Karpas-422 (cell line): ENCODE results near the gene BIK. TPM values are rescaled to one million over a fixed set of nuclear protein-coding genes. Genes with fewer than 3 reads are reported as not detected.

Source experiments
- DNase-seq: peaks from one replicate; pipeline ENCODE4 v3.0.0-alpha.2; 2015
- H2AFZ ChIP-seq: fragments of 200-600 bp; sonication (generic); 2 replicates; pipeline ENCODE4 v1.6.1; 2014; ENCODE audit warnings: antibody characterized with exemption, low read length, mixed read lengths
- H3K27ac ChIP-seq: fragments of 200-600 bp; sonication (generic); 2 replicates; pipeline ENCODE4 v1.5.1; 2014; ENCODE audit warnings: mild to moderate bottlenecking, low read length, moderate library complexity
- H3K27me3 ChIP-seq: fragments of 200-600 bp; sonication (generic); 2 replicates; pipeline ENCODE4 v1.6.1; 2014; ENCODE audit warnings: low read length, mixed read lengths
- H3K36me3 ChIP-seq: fragments of 200-600 bp; sonication (generic); 2 replicates; pipeline ENCODE4 v1.6.1; 2014; ENCODE audit warnings: low read length, mixed read lengths; ENCODE audit not compliant: insufficient read depth
- H3K4me1 ChIP-seq: fragments of 200-600 bp; sonication (generic); 2 replicates; pipeline ENCODE4 v1.6.1; 2014; ENCODE audit warnings: mild to moderate bottlenecking, low read length, mixed read lengths
- H3K4me2 ChIP-seq: fragments of 200-600 bp; sonication (generic); 2 replicates; pipeline ENCODE4 v1.6.1; 2014; ENCODE audit warnings: low read length, low read depth, mild to moderate bottlenecking; ENCODE audit not compliant: poor library complexity, severe bottlenecking
- H3K4me3 ChIP-seq: fragments of 200-600 bp; sonication (generic); 2 replicates; pipeline ENCODE4 v1.5.1; 2014; ENCODE audit warnings: mild to moderate bottlenecking, antibody characterized with exemption, low read length, mixed read lengths
- H3K79me2 ChIP-seq: fragments of 200-600 bp; sonication (generic); 2 replicates; pipeline ENCODE4 v1.6.1; 2014; ENCODE audit warnings: mild to moderate bottlenecking, low read length, mixed read lengths
- H3K9ac ChIP-seq: fragments of 200-600 bp; sonication (generic); 2 replicates; pipeline ENCODE4 v1.6.0; 2014; ENCODE audit warnings: low read length
- H3K9me2 ChIP-seq: fragments of 200-600 bp; sonication (generic), shearing (Covaris generic); replicated peaks from 2 replicates; pipeline ENCODE4 v1.6.0; 2014; ENCODE audit warnings: mild to moderate bottlenecking, low read length, moderate library complexity; ENCODE audit not compliant: insufficient read depth
- H3K9me3 ChIP-seq: fragments of 300-700, 200-600 bp; sonication (generic); 2 replicates; pipeline ENCODE4 v1.6.1; 2014; ENCODE audit warnings: low read length, mixed read lengths
- H4K20me1 ChIP-seq: fragments of 200-600 bp; sonication (generic); 2 replicates; pipeline ENCODE4 v1.6.1; 2014; ENCODE audit warnings: mild to moderate bottlenecking, antibody characterized with exemption, low read length, low read depth; ENCODE audit not compliant: insufficient read depth
- total RNA-seq: library from RNA; depleted of rRNA; stranded (reverse); fragments of >200 nt; shearing (Covaris generic); gene quantifications from 2 replicates; pipeline ENCODE4 v1.2.3, GENCODE V29; 2014; ENCODE audit warnings: low replicate concordance

Gene BIK
- total RNA-seq, 1 experiment from 2014 or later = 0.71 TPM

DNA sequence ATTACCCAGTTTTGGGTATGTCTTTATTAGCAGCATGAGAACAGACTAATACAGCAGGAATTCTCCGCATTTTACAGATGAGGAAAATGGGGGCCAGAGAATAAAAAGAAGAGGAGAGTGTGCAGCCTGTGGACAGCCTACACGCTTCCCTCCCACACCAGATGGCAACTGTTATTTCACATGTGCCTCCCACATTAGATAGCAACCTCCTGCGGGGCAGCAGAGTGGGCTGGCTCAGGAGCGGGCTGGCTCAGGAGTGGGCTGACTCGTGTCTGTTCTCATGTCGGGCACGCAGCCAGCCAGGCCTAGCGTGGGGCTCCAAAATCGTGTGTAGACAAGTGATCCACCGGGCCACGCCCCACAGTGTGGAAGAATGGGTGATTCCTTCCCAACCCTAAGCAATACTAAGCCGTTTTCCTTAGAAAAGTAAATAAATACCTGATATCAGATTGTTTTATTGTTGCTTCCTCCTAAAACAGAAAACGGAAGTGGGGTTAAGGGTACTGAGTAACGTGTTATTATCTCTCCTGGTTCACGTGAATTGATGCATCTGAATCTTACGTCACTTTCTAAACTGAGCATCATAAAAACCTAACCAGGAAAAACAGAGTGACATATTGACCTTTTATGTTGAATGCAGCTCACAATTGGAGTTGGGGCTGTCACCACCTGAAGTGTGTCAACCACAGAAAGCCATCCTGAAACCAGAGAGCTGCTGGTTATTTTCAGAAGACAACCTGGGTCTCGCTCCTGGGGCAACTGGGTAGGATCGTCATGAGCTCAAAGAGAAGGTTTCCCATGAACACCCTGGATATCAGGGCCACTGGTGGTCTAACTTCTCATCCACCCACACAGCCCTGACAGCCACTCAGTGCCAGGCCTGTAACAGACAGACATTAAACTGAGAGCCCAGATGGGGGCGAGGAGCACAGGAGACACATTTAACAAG lies 24.6 kb upstream of the BIK start:
- Histone ChIP-seq H3K4me3 (no peak overlapping the region), H3K27me3 (no peaks in the 10 kb centered on the region), H3K4me2 (no peak overlapping the region), H3K36me3 (no peaks in the 10 kb centered on the region), H3K4me1 (peaks cover 6% of the 10 kb centered on the region), H3K9me2 (no peaks in the 10 kb centered on the region), H3K79me2 (no peaks in the 10 kb centered on the region), H3K9me3 (no peaks in the 10 kb centered on the region), H3K9ac (no peak overlapping the region), H3K27ac (no peak overlapping the region), H4K20me1 (no peaks in the 10 kb centered on the region), H2AFZ (no peak overlapping the region)
- no peak for DNase-seq

DNA sequence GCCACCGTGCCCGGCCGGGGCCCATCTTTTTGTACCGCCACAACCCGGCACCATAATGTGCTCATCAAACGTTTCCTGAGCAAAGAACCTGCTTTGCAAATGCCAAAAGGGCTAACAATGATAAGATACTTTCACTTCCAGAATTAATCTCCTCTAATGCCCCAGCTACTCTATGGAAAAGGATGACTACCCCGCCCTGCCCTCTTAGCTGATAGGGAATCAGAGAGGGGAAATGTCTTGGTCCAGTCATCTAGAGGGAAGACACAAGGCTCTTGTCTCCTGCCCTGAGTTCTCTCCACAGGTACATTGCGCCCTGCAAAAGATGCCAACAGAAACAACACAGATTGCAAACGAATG lies 21.9 kb upstream of the BIK start:
- peak overlapping the region; percentile 78 for H3K4me3 ChIP-seq
- no peaks in the 10 kb centered on the region for H3K36me3 ChIP-seq
- DNase-seq = no peak
- peaks cover 6% of the 10 kb centered on the region for H3K4me1 ChIP-seq
- no peaks in the 10 kb centered on the region for H4K20me1 ChIP-seq
- no peaks in the 10 kb centered on the region for H3K9me2 ChIP-seq
- H3K4me2 ChIP-seq = peak overlapping the region; percentile 94
- H3K9ac ChIP-seq = peak overlapping the region; percentile 69
- no peaks in the 10 kb centered on the region for H3K27me3 ChIP-seq
- no peaks in the 10 kb centered on the region for H3K79me2 ChIP-seq
- no peak overlapping the region for H3K27ac ChIP-seq
- peak overlapping the region; percentile 88 for H2AFZ ChIP-seq
- H3K9me3 ChIP-seq = no peaks in the 10 kb centered on the region

DNA sequence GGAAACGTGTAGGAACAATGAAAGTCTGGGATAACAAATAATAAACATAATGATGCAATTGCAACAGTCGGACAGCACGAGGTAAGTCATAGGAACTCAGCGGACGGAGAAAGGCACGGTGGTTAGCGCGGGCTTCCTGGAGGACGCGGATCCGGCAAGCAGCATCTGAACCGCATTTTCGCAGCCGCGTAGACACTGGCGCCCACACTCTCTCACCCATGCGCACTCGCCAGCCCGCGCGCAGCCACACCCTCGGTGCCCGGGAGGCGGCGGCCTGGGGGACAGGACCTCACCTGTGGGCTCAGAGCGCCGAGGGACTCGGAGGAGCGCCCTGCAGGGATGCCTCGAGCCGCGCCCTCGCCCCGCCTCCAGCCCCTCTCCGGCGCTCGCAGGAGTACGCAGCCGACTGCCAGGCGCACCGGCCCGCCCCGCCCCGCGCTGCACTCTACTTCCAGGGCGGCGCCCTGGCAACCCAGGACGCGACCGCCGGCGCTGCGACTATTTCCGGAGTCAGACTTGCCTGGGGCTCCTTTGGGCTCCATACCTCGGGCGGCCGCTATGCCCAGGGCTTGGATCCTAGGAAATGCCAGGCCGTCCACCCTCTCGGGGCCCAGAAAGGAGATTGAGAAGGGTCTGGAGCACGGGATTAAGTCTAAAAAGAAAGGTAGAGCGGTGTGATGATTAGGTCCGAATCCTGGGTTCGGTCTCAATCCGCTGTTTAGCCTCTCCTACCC lies 21.4 kb upstream of the BIK start, which contains the start of gene TTLL1:
Gene TTLL1 (minus strand): TSS at position 408 of the 734 bp plus-strand sequence. CDS start 13,805 bp downstream, outside the sequence.
- Histone ChIP-seq H3K27ac (no peak within 1 kb of the TSS), H3K36me3 (no peaks in the 10 kb centered on the region), H3K9me2 (no peaks in the 10 kb centered on the region), H3K4me3 (peak within 1 kb of the TSS; percentile 78), H3K4me1 (peaks cover 11% of the 10 kb centered on the region), H3K4me2 (peak within 1 kb of the TSS; percentile 94), H3K9me3 (no peaks in the 10 kb centered on the region), H3K79me2 (no peaks in the 10 kb centered on the region), H4K20me1 (no peaks in the 10 kb centered on the region), H2AFZ (peak within 1 kb of the TSS; percentile 99), H3K27me3 (no peaks in the 10 kb centered on the region), H3K9ac (peak within 1 kb of the TSS; percentile 69)
- DNase-seq = peak; percentile 95

DNA sequence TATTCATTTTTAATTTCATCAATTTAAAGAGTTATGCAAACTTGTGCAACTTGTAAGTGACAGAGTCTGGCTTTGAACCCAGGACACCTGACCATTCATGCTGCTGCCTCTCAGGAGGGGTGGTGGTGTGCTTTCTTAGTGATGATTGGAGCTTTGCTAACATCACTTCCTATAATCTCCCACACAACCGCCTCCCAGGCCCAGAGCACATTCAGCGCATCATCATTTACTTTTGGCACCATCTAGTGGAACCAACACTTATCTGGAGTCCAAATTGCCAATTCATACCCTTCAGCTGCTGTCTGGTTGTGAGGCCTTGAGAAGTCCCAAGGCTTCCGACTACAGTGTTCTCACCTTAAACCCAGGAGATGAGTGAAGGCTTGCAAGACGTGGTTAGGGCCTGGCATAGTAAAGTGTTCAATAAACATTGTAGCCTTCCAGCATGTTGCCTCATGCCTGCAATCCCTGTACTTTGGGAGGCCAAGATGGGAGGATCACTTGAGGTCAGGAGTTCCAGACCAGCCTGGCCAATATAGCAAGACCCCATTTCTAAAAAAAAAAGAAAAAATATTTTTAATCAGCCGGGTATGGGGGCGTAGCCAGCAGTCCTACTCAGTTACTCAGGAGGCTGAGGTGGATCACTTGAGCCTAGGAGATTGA lies 20.3 kb upstream of the BIK start:
- Histone ChIP-seq H3K4me3 (no peak overlapping the region), H3K4me2 (no peak overlapping the region), H3K4me1 (peaks cover 16% of the 10 kb centered on the region), H3K9me3 (no peaks in the 10 kb centered on the region), H2AFZ (no peak overlapping the region), H3K9ac (no peak overlapping the region), H3K9me2 (no peaks in the 10 kb centered on the region), H4K20me1 (no peaks in the 10 kb centered on the region), H3K36me3 (no peaks in the 10 kb centered on the region), H3K79me2 (no peaks in the 10 kb centered on the region), H3K27me3 (no peaks in the 10 kb centered on the region), H3K27ac (no peak overlapping the region)
- DNase-seq = peak; percentile 87

DNA sequence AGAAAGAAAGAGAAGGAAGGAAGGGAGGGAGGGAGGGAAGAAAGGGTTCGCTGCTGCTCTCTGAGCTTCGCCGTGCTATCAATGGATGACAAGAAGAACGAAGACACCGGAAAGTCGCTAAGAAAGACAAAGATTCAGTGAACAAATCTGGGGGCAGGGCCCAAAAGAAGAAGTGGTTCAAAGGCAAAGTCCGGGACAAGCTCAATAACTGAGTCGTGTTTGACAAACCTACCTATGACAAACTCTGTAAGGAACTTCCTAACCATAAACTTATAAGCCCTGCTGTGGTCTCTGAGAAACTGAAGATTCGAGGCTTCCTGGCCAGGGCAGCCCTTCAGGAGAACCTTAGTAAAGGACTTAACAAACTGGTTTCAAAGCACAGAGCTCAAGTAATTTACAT lies 18.5 kb upstream of the BIK start:
- no peaks in the 10 kb centered on the region for H3K79me2 ChIP-seq
- no peak overlapping the region for H2AFZ ChIP-seq
- no peaks in the 10 kb centered on the region for H3K36me3 ChIP-seq
- no peaks in the 10 kb centered on the region; the same call in 1 of the 2 replicates for H3K9me3 ChIP-seq
- no peak overlapping the region for H3K9ac ChIP-seq
- no peak overlapping the region for H3K4me3 ChIP-seq
- H3K27ac ChIP-seq = no peak overlapping the region
- H3K9me2 ChIP-seq = no peaks in the 10 kb centered on the region
- no peak for DNase-seq
- H3K4me2 ChIP-seq = no peak overlapping the region
- H3K27me3 ChIP-seq = no peaks in the 10 kb centered on the region
- peaks cover 16% of the 10 kb centered on the region for H3K4me1 ChIP-seq
- no peaks in the 10 kb centered on the region for H4K20me1 ChIP-seq

DNA sequence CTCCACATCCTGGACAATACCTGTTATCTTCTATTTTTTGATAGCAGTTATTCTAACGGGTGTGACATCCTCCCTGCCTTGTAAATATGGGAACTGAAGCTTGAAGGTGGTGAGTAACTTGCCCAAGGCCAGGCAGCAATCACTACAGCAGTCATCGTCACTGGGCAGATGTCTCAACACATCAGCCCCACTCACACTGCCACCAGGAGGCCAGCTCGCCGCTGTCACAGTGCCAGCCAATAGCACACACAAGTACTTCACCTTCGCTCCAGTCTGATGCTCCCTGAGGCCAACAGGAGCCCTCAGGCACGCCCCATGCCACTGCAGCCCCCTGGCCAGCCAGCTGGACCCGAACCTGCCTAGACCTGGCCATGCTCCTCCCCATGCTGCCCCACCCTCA lies 16.5 kb upstream of the BIK start:
- no peaks in the 10 kb centered on the region for H3K36me3 ChIP-seq
- no peak overlapping the region for H3K27ac ChIP-seq
- no peaks in the 10 kb centered on the region; the same call in 1 of the 2 replicates for H3K9me3 ChIP-seq
- H3K9ac ChIP-seq = no peak overlapping the region
- no peaks in the 10 kb centered on the region for H3K79me2 ChIP-seq
- H3K4me2 ChIP-seq = no peak overlapping the region
- no peaks in the 10 kb centered on the region for H3K9me2 ChIP-seq
- no peaks in the 10 kb centered on the region for H3K27me3 ChIP-seq
- no peaks in the 10 kb centered on the region for H4K20me1 ChIP-seq
- peak; percentile 68 for DNase-seq
- no peak overlapping the region for H3K4me3 ChIP-seq
- H3K4me1 ChIP-seq = peaks cover 10% of the 10 kb centered on the region
- H2AFZ ChIP-seq = no peak overlapping the region

DNA sequence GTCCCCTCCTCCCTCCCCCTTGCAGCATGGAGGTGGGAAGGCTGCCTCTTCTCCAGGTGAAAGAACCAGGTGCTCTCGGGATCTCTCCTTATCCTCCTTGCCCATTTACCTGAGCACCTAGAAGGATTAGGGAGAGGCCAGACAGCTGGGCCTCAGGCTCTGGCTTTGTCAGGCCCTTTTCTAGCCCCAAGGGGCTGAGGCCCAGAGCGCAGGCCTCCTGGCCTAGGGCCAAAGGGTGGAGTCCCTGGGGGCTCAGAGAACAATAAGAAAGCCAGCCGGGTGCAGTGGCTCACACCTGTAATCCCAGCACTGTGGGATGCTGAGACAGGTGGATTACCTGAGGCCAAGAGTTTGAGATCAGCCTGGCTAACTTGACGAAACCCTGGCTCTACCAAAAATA lies 16.0 kb upstream of the BIK start:
- H3K9ac ChIP-seq = no peak overlapping the region
- DNase-seq = no peak
- H3K79me2 ChIP-seq = no peaks in the 10 kb centered on the region
- H4K20me1 ChIP-seq = no peaks in the 10 kb centered on the region
- H3K9me2 ChIP-seq = no peaks in the 10 kb centered on the region
- H3K4me3 ChIP-seq = no peak overlapping the region
- no peaks in the 10 kb centered on the region for H3K27me3 ChIP-seq
- H2AFZ ChIP-seq = no peak overlapping the region
- H3K27ac ChIP-seq = no peak overlapping the region
- H3K4me2 ChIP-seq = no peak overlapping the region
- H3K9me3 ChIP-seq = no peaks in the 10 kb centered on the region; the same call in 1 of the 2 replicates
- H3K4me1 ChIP-seq = peaks cover 10% of the 10 kb centered on the region
- no peaks in the 10 kb centered on the region for H3K36me3 ChIP-seq

DNA sequence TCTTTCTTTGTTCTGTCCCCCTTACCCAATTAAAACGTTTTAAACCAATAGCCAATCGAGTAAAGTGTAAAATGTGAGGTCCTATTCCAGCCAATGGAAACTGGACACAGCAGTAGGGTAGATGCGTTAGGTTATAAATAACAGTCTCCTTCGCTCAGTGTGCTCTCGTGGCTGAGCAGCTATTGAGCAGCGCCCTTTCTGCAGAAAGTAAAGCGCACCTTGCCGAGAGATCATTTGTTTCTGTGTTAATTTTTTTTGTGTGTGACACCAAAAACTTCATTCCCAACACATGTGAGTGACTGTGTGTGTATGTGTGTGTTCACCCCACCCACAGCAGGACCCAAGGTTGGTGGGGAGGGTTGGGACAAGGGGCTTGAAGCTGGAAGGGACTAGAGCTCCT lies 14.1 kb upstream of the BIK start:
- H3K79me2 ChIP-seq = no peaks in the 10 kb centered on the region
- no peak overlapping the region for H3K9ac ChIP-seq
- H3K9me2 ChIP-seq = no peaks in the 10 kb centered on the region

More for the DNA sequence above, 14.1 kb upstream of the BIK start:
- H3K36me3 ChIP-seq = no peaks in the 10 kb centered on the region
- H3K27ac ChIP-seq = no peak overlapping the region
- H4K20me1 ChIP-seq = no peaks in the 10 kb centered on the region
- H3K4me3 ChIP-seq = no peak overlapping the region
- no peaks in the 10 kb centered on the region for H3K27me3 ChIP-seq
- H3K4me1 ChIP-seq = peaks cover 10% of the 10 kb centered on the region
- no peaks in the 10 kb centered on the region; the same call in 1 of the 2 replicates for H3K9me3 ChIP-seq
- H2AFZ ChIP-seq = no peak overlapping the region
- DNase-seq = no peak
- no peak overlapping the region for H3K4me2 ChIP-seq
